Measurements from ENCODE around the gene KRTAP4-7. TPM values are rescaled to one million over a fixed set of nuclear protein-coding genes. Genes with fewer than 3 reads are reported as not detected.
"Not testable (repeated sequence)": the region's sequence is repeated elsewhere in the genome, so short reads cannot be mapped to it uniquely, and the experiment has no call there.

Gene KRTAP4-7
- total RNA-seq, 1 experiment from 2014 or later: not detected

- Mint-ChIP-seq H3K4me3 (ENCODE audit: low read depth, unreplicated experiment) (no peak overlapping the region), H3K36me3 (ENCODE audit: insufficient read depth, unreplicated experiment) (no peaks in the 10 kb centered on the region), H3K27me3 (ENCODE audit: unreplicated experiment) (no peaks in the 10 kb centered on the region), H3K4me1 (ENCODE audit: low read depth, unreplicated experiment) (peaks cover 7% of the 10 kb centered on the region), H3K27ac (ENCODE audit: unreplicated experiment) (no peak overlapping the region), H3K9me3 (ENCODE audit: low read depth, unreplicated experiment) (peaks cover 5% of the 10 kb centered on the region)
- no peak for DNase-seq
- CTCF ChIA-PET: interaction anchor here (0.6 to 1.0 kb wide), 4 partner anchors 9 to 192 kb away, joined by 3 to 4 read pairs (median 4); partner anchors contain the start of gene KRTAP2-3
- BruUV-seq (replicated peaks): no TSS peak
- intact Hi-C loops (cut with micrococcal nuclease; ENCODE audit: unreplicated experiment): no loop called here
- no peak for TF ChIP-seq CTCF (IDR thresholded peaks at IDR 0.05; ENCODE audit: unreplicated experiment)
Measured at GRCh38 chr17:41073676-41074075, 10.3 kb upstream of the KRTAP4-7 start.

- Mint-ChIP-seq H3K27ac (ENCODE audit: unreplicated experiment) (no peak overlapping the region), H3K27me3 (ENCODE audit: unreplicated experiment) (no peaks in the 10 kb centered on the region), H3K4me1 (ENCODE audit: low read depth, unreplicated experiment) (peaks cover 7% of the 10 kb centered on the region), H3K9me3 (ENCODE audit: low read depth, unreplicated experiment) (peaks cover 9% of the 10 kb centered on the region), H3K36me3 (ENCODE audit: insufficient read depth, unreplicated experiment) (no peaks in the 10 kb centered on the region), H3K4me3 (ENCODE audit: low read depth, unreplicated experiment) (no peak overlapping the region)
- TF ChIP-seq CTCF (IDR thresholded peaks at IDR 0.05; ENCODE audit: unreplicated experiment): no peak
- no peak for DNase-seq
- no TSS peak for BruUV-seq (replicated peaks)
- CTCF ChIA-PET: no interaction called here
- intact Hi-C loops (cut with micrococcal nuclease; ENCODE audit: unreplicated experiment): no loop called here
Measured at GRCh38 chr17:41076788-41077187, 7.2 kb upstream of the KRTAP4-7 start.

GRCh38 chr17:41082626-41083025 lies 1.3 kb upstream of the KRTAP4-7 start:
- Mint-ChIP-seq H3K4me1 (ENCODE audit: low read depth, unreplicated experiment) (peaks cover 24% of the 10 kb centered on the region), H3K36me3 (ENCODE audit: insufficient read depth, unreplicated experiment) (peaks cover 5% of the 10 kb centered on the region), H3K4me3 (ENCODE audit: low read depth, unreplicated experiment) (no peak overlapping the region), H3K27me3 (ENCODE audit: unreplicated experiment) (no peaks in the 10 kb centered on the region), H3K27ac (ENCODE audit: unreplicated experiment) (peak overlapping the region; percentile 0), H3K9me3 (ENCODE audit: low read depth, unreplicated experiment) (peaks cover 4% of the 10 kb centered on the region)
- no peak for TF ChIP-seq CTCF (IDR thresholded peaks at IDR 0.05; ENCODE audit: unreplicated experiment)
- CTCF ChIA-PET: interaction anchor here (0.8 to 1.0 kb wide), 2 partner anchors 8 to 12 kb away, joined by 3 read pairs; no protein-coding TSS in a partner anchor
- intact Hi-C loops (cut with micrococcal nuclease; ENCODE audit: unreplicated experiment): no loop called here
- DNase-seq: no peak
- BruUV-seq (replicated peaks): no TSS peak

GRCh38 chr17:41083427-41083826 lies 523 bp upstream of the KRTAP4-7 start:
- DNase-seq; BruUV-seq (replicated peaks); H3K27ac Mint-ChIP-seq (ENCODE audit: unreplicated experiment); H3K27me3 Mint-ChIP-seq (ENCODE audit: unreplicated experiment); intact Hi-C loops (cut with micrococcal nuclease; ENCODE audit: unreplicated experiment); H3K4me3 Mint-ChIP-seq (ENCODE audit: low read depth, unreplicated experiment); H3K9me3 Mint-ChIP-seq (ENCODE audit: low read depth, unreplicated experiment); H3K36me3 Mint-ChIP-seq (ENCODE audit: insufficient read depth, unreplicated experiment): not testable (repeated sequence)
- peaks cover 32% of the 10 kb centered on the region for H3K4me1 Mint-ChIP-seq (ENCODE audit: low read depth, unreplicated experiment)
- CTCF ChIA-PET: interaction anchor here (1.0 kb wide), 1 partner anchor 13 kb away, joined by 3 read pairs; no protein-coding TSS in a partner anchor

GRCh38 chr17:41088760-41089352 lies 4.9 kb downstream of the KRTAP4-7 start:
- CTCF ChIA-PET: interaction anchor here (0.6 to 0.8 kb wide), 4 partner anchors 10 to 1127 kb away, joined by 3 to 5 read pairs (median 4); no protein-coding TSS in a partner anchor
- BruUV-seq (replicated peaks); H3K4me3 Mint-ChIP-seq (ENCODE audit: low read depth, unreplicated experiment); H3K27me3 Mint-ChIP-seq (ENCODE audit: unreplicated experiment); H3K9me3 Mint-ChIP-seq (ENCODE audit: low read depth, unreplicated experiment); H3K27ac Mint-ChIP-seq (ENCODE audit: unreplicated experiment); DNase-seq; H3K36me3 Mint-ChIP-seq (ENCODE audit: insufficient read depth, unreplicated experiment); intact Hi-C loops (cut with micrococcal nuclease; ENCODE audit: unreplicated experiment): not testable (repeated sequence)
- peaks cover 37% of the 10 kb centered on the region for H3K4me1 Mint-ChIP-seq (ENCODE audit: low read depth, unreplicated experiment)
